Putamen (tissue), 1 donor: ENCODE results near the gene GPD1L.
"Not testable (repeated sequence)": the region's sequence is repeated elsewhere in the genome, so short reads cannot be mapped to it uniquely, and the experiment has no call there.

Experiments used
- DNase-seq: peaks from one replicate; pipeline ENCODE4 v3.0.0-alpha.2; 2016; ENCODE audit warnings: low spot score

Gene GPD1L

GRCh38 chr3:32180141-32180784, 73.8 kb downstream of the GPD1L start:
- no peak for DNase-seq

- DNase-seq: no peak
These were observed 74.9 kb downstream of the GPD1L start for GRCh38 chr3:32181365-32181764.

GRCh38 chr3:32181796-32182195, 75.4 kb downstream of the GPD1L start:
- no peak for DNase-seq

GRCh38 chr3:32184187-32184730, 77.8 kb downstream of the GPD1L start:
- no peak for DNase-seq

- no peak for DNase-seq
These were observed 79.7 kb downstream of the GPD1L start for GRCh38 chr3:32186097-32186496.

- DNase-seq: no peak
These were observed 80.5 kb downstream of the GPD1L start for GRCh38 chr3:32186876-32187275.

- DNase-seq: no peak
These were observed 83.3 kb downstream of the GPD1L start for GRCh38 chr3:32189693-32190092.

- not testable (repeated sequence) for DNase-seq
These were observed 84.1 kb downstream of the GPD1L start for GRCh38 chr3:32190556-32190955.

GRCh38 chr3:32193101-32193500, 86.7 kb downstream of the GPD1L start:
- DNase-seq: no peak

GRCh38 chr3:32194653-32195052, 88.2 kb downstream of the GPD1L start:
- DNase-seq: no peak

- no peak for DNase-seq
These were observed 89.6 kb downstream of the GPD1L start for GRCh38 chr3:32195995-32196540.

GRCh38 chr3:32197991-32198390, 91.6 kb downstream of the GPD1L start:
- DNase-seq: no peak

- DNase-seq: no peak
These were observed 92.3 kb downstream of the GPD1L start for GRCh38 chr3:32198714-32199113.

GRCh38 chr3:32200490-32200889, 94.1 kb downstream of the GPD1L start:
- DNase-seq: no peak

GRCh38 chr3:32200992-32201758, 94.8 kb downstream of the GPD1L start:
- DNase-seq: no peak

- DNase-seq: no peak
These were observed 96.1 kb downstream of the GPD1L start for GRCh38 chr3:32202496-32202895.

- DNase-seq: no peak
These were observed 97.4 kb downstream of the GPD1L start for GRCh38 chr3:32203854-32204253.

- no peak for DNase-seq
These were observed 102.0 kb downstream of the GPD1L start for GRCh38 chr3:32208447-32208846.

- DNase-seq: no peak
These were observed 108.8 kb downstream of the GPD1L start for GRCh38 chr3:32215185-32215584.

GRCh38 chr3:32216172-32216783, 109.9 kb downstream of the GPD1L start:
- no peak for DNase-seq

GRCh38 chr3:32217339-32217738, 110.9 kb downstream of the GPD1L start:
- no peak for DNase-seq
